Esophagus (tissue), 2 donors: Measurements from ENCODE around the gene RDH8. TPM values are rescaled to one million over a fixed set of nuclear protein-coding genes. Genes with fewer than 3 reads are reported as not detected.

Source experiments
- H3K27ac ChIP-seq, 2 donors: one replicate each; pipeline ENCODE4 v1.5.1; 2013; ENCODE audit warnings: low read depth in 2 of 2, mild to moderate bottlenecking in 2 of 2, inconsistent platforms in 1 of 2, low read length in 1 of 2, moderate library complexity in 1 of 2
- H3K27me3 ChIP-seq, 2 donors: one replicate each; pipeline ENCODE4 v1.6.1; 2013; ENCODE audit warnings: low read length in 2 of 2, control low read depth in 1 of 2, mild to moderate bottlenecking in 1 of 2; ENCODE audit not compliant: insufficient read depth in 2 of 2, control insufficient read depth in 1 of 2
- H3K36me3 ChIP-seq, 2 donors: one replicate each; pipeline ENCODE4 v1.6.1; 2013; ENCODE audit warnings: low read length in 1 of 2; ENCODE audit not compliant: control insufficient read depth in 2 of 2, insufficient read depth in 2 of 2
- H3K4me1 ChIP-seq, 2 donors: one replicate each; pipeline ENCODE4 v1.6.1; 2013; ENCODE audit warnings: low read length in 1 of 2; ENCODE audit not compliant: control insufficient read depth in 2 of 2, insufficient read depth in 2 of 2
- H3K4me3 ChIP-seq, 2 donors: one replicate each; pipeline ENCODE4 v1.5.1; 2013; ENCODE audit warnings: low read length in 2 of 2, mild to moderate bottlenecking in 2 of 2, low read depth in 1 of 2, moderate library complexity in 1 of 2
- H3K9me3 ChIP-seq, 2 donors: one replicate each; pipeline ENCODE4 v1.6.1; 2013; ENCODE audit warnings: mild to moderate bottlenecking in 2 of 2, low read depth in 1 of 2, low read length in 1 of 2, moderate library complexity in 1 of 2; ENCODE audit not compliant: control insufficient read depth in 2 of 2, insufficient read depth in 1 of 2
- WGBS, 2 donors: extraction: QIAGEN DNeasy Blood & Tissue Kit; methylation state at CpG; one replicate each; pipeline ENCODE4 v1.1.7; 2013; 5-methylcytosine and 5-hydroxymethylcytosine counted together
- polyA plus RNA-seq, 2 donors: library from polyadenylated mRNA; stranded (reverse); fragments of 200-250 nt; gene quantifications; one replicate each; pipeline ENCODE4 v1.2.3, GENCODE V29; 2013
- donor health status: healthy with polysubstance abuse.
- donor health status: Bipolar disorder and iron deficiency.

Gene RDH8
- polyA plus RNA-seq, 2 donors, result not detected

DNA sequence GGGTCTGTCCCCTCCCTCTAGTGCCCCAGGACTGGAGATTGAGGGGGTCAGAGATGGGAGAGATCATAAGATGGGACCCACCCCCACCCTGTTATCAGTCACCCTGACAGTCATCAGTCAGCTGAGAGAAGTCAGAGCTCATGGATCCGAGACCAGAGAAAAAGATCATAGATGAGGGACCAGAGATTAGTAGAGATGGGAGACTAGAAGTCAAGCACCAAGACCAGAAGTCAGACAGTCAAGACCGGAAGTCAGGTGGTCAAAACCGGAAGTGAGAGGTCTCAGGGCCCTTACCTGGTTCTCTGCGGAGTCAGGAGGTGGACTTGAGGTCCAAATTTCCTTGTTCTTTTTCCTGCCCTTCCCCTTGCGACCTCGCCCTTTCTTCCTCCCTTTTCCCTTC, 10.0 kb upstream of the RDH8 start:
- no peak overlapping the region for H3K27ac ChIP-seq
- peaks cover 0 to 2% of the 10 kb centered on the region in 2 donors for H3K36me3 ChIP-seq
- H3K4me1 ChIP-seq, result peaks cover 0 to 2% of the 10 kb centered on the region in 2 donors
- H3K9me3 ChIP-seq, result no peaks in the 10 kb centered on the region
- no peak overlapping the region for H3K4me3 ChIP-seq
- WGBS, 2 donors, result 58 to 69% methylated on average over 6 of the region's 6 CpGs
- no peaks in the 10 kb centered on the region for H3K27me3 ChIP-seq

DNA sequence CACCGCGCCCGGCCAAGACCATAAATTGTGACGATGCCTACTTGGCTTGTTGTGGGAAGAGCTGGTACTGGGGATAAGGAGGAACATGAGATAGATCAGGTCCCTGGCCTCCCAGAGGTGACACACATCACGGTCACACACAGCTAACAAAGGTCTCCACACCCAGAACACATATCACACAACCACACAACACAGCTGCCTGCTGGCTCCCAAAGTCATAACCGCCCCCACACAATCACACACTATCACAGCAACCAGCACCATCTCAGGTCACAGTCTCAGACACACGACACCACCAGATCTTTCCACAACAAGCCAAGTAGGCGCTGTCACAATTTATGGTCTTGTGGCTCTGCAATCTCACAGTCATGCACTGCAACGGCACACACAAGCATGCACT, 8.7 kb upstream of the RDH8 start:
- Histone ChIP-seq H3K27ac (no peak overlapping the region), H3K4me3 (no peak overlapping the region), H3K36me3 (peaks cover 0 to 2% of the 10 kb centered on the region in 2 donors), H3K9me3 (no peaks in the 10 kb centered on the region), H3K4me1 (peaks cover 2 to 10% of the 10 kb centered on the region in 2 donors), H3K27me3 (no peaks in the 10 kb centered on the region)
- 76 to 88% methylated on average over 9 of the region's 9 CpGs for WGBS, 2 donors

DNA sequence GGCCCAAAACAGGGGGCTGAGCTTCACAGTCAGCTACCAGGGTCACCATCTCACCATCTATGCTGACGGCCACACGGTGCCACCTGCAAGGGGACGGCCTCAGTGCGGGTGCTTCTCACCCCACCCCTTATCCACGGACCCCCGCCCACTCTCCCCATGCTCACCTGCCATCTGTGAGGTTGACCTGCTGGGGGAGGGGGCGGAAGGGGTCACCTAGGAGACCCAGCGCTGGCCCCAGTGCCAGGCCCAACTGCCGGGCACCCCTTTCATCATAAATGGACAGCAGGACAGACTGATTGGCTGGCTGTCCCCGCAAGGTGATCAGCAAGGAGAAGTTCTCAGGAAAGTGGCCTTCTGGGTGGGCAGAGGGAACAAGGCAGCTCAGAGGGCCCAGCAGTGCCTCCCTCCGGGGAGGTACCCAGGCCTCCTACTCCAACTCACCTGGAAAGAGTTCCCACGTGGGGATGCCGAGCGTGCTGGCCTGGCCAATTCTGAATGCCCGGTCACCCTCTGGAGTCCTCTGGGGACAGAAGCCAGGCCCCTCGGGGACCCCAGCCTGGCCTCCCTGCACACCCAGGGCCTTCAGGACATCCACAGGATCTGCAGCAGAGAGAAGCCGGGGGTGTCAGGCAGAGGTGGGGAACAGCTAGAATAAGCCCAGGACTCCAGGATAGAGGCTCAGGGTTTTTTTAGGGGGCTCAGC, 7.5 kb upstream of the RDH8 start:
- 78 to 79% methylated on average over 16 to 17 of the region's 17 CpGs for WGBS, 2 donors
- Histone ChIP-seq H3K27me3 (no peaks in the 10 kb centered on the region), H3K9me3 (no peaks in the 10 kb centered on the region), H3K4me3 (no peak overlapping the region), H3K36me3 (peaks cover 0 to 2% of the 10 kb centered on the region in 2 donors), H3K4me1 (peaks cover 4 to 16% of the 10 kb centered on the region in 2 donors), H3K27ac (no peak overlapping the region)

DNA sequence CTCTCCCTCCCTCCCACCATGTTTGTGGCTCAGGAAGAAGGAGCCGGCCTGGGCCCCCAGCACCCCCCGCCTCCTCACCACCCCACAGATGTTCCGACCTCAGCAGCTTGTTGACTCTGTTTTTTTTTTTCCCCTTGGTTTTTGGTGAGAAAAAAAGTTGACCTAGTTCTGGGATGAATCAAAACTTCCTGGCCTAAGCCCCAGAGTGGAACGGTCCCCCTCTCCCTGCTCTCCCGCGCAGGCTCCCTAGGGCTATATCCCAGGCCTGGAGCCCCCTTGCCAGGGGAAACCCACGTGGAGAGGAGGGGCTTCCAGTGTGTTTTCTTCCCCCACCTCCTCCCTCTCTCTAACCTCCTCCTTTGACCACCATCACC, 7.0 kb upstream of the RDH8 start:
- no peaks in the 10 kb centered on the region for H3K9me3 ChIP-seq
- no peaks in the 10 kb centered on the region for H3K27me3 ChIP-seq
- H3K36me3 ChIP-seq, result peaks cover 0 to 2% of the 10 kb centered on the region in 2 donors
- H3K4me1 ChIP-seq, result peaks cover 4 to 19% of the 10 kb centered on the region in 2 donors
- 32 to 42% methylated on average over 7 of the region's 7 CpGs for WGBS, 2 donors
- no peak overlapping the region for H3K4me3 ChIP-seq
- H3K27ac ChIP-seq, result no peak overlapping the region

DNA sequence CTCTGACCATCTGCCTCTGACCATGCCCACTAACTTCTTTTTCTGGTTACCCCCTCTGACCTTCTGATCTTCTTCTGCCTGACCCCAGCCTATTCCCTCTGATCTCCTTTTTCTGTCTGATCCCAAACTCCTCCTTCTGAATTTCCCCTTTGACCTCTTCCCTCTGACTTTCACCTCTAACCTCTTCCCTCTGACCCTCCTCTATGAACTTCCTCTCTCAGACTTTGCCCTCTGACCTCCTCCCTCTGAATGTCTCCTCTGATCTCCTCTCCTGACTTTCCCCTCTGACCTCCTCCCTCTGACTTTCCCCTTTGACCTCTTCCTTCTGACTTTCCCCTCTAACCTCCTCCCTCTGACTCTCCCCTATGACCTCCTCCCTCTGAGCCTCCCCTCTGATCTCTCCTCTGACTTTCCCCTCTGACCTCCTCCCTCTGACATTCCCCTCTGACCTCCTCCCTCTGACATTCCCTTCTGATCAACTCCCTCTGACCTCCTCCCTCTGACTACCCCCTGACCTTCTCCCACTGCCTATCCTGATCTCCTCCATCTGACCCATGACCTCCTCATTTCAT, 6.4 kb upstream of the RDH8 start:
- Histone ChIP-seq H3K36me3 (peaks cover 0 to 2% of the 10 kb centered on the region in 2 donors), H3K4me1 (peaks cover 4 to 21% of the 10 kb centered on the region in 2 donors), H3K27me3 (no peaks in the 10 kb centered on the region), H3K9me3 (no peaks in the 10 kb centered on the region), H3K27ac (peak overlapping the region; percentile 26 to 41), H3K4me3 (no peak overlapping the region)

DNA sequence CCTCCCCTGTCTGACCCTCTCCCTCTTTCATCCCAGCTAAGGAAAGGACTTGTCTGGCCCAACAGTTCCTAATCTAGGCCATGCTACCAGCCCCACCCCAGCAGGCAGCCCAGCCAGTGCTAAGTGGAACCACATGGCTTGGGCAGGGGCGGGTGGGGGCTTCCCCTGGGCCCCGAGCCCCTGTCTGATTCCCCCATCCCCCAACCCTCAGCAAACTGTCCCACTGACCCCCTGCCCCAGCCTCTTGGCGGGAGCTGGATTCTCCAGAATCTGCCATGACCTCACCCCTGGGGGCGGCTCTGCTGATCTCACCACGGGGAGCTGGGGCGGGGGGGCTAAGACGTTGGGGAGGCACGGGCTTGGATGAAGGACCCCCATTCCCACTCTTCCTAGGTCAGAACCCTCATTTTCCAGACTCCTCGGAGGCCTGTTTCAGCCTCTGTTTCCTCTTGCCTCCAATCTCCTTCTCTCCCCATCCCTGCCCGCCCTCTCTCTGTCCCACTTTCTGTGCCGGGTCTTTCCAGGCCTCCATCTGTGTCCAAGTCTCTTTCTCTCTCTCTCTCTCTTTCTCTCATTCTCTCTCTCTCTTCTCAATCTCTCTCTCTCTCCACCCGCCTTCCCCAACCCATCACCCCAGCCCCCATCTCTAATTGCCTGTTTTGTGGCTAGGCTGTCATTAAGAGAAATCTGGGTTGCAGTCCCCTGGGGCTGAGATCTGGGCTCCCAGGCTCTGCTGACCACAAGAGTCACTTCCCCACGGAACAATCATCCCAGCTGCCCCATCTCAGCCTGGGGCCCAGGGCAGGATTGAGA, 5.7 kb upstream of the RDH8 start:
- peaks cover 0 to 2% of the 10 kb centered on the region in 2 donors for H3K36me3 ChIP-seq
- WGBS, 2 donors, result 36 to 40% methylated on average over 13 of the region's 13 CpGs
- H3K27ac ChIP-seq, result peak overlapping the region; percentile 41 to 68
- no peak overlapping the region for H3K4me3 ChIP-seq
- no peaks in the 10 kb centered on the region for H3K27me3 ChIP-seq
- peaks cover 4 to 22% of the 10 kb centered on the region in 2 donors for H3K4me1 ChIP-seq
- no peaks in the 10 kb centered on the region for H3K9me3 ChIP-seq

DNA sequence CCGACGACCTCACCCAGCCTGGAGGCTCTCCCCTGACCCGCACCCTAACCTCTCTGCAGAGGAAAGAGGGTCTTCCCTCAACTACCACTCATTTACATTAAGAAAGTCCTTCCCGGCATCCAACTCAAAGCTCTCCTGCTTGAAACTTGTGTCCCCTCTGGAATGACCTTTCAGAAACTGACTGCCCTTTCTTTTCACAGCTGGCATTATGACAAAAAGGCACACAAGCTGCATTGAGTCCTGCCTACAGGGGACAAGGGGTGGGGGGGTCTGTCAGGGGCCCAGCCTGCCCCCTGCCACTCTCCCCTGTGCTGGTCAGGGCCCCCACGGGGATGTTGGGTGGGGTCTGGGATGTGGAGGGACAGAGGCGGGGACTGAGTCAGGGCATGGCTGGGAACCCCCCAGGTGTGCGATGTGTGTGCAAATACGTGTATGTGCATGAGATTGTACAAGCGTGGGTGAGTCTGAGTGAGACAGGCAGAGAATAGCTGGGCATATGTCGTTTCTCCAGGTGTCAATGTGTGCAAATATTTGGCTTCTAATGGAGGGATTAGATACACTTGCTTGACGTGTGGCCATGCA, 5.0 kb upstream of the RDH8 start:
- H3K27ac ChIP-seq, result peak overlapping the region; percentile 63 to 68
- 31 to 33% methylated on average over 11 of the region's 11 CpGs for WGBS, 2 donors
- peaks cover 4 to 22% of the 10 kb centered on the region in 2 donors for H3K4me1 ChIP-seq
- H3K9me3 ChIP-seq, result no peaks in the 10 kb centered on the region
- no peak overlapping the region for H3K4me3 ChIP-seq
- H3K27me3 ChIP-seq, result no peaks in the 10 kb centered on the region
- H3K36me3 ChIP-seq, result peaks cover 0 to 2% of the 10 kb centered on the region in 2 donors

DNA sequence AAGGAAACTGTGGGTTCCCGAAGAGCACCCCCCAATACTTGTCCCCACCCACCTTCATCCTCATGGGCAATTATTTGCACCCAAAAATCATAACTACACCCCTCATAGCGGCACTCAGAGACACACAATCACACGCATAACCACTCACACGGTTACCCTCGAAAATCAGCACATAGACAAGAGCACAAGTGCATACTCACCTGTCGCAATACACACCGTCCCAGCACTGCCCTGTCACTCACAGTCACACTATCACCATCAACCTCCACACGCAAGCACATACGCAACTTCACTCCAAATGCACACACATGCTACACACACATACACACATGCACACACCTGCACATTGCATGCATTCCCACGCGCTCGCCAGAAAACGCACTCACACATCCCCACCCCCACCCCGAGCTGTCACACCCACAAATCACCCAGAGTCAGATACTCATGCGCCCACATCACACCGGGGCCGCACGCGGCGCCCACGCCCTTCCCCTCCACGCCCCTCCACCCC, 3.5 kb upstream of the RDH8 start:
- peak overlapping the region; percentile 34 to 40 for H3K4me3 ChIP-seq
- peak overlapping the region; percentile 58 to 78 for H3K27ac ChIP-seq
- 4 to 6% methylated on average over 21 to 22 of the region's 22 CpGs for WGBS, 2 donors
- no peaks in the 10 kb centered on the region for H3K9me3 ChIP-seq
- no peaks in the 10 kb centered on the region for H3K27me3 ChIP-seq
- H3K36me3 ChIP-seq, result peaks cover 0 to under 1% of the 10 kb centered on the region in 2 donors
- H3K4me1 ChIP-seq, result peaks cover 6 to 24% of the 10 kb centered on the region in 2 donors

DNA sequence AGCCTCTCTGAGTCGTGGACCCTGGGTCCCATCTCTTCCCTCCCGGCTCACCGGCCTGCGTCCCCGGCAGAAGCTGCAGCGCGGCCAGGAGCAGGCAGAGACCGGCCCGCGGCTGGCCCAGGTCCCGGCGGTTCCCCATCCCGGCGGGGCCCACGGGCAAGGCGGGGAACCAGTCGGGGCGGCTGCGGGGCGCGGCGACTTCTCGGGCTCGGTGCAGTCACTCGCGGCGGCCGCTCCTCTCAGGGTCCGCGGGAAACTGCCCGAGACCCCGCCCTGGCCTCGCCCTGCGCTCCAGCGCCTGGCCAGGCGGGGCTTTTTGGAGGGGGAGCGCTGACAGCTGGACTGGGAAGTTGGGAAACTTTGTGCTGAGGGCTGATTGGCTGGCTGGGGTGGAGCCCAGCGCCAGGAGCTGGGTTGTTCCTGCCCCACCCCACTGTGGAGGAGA, 3.0 kb upstream of the RDH8 start, which contains the start of gene COL5A3:
Gene COL5A3, minus strand, starts transcription at position 258 of the 445 bp plus-strand sequence. Its CDS starts 119 bp downstream, at position 139.
- peak within 1 kb of the TSS; percentile 34 to 40 for H3K4me3 ChIP-seq
- 0 to 1% methylated on average over 34 to 38 of the region's 38 CpGs for WGBS, 2 donors
- H3K36me3 ChIP-seq, result no peaks in the 10 kb centered on the region
- H3K27ac ChIP-seq, result peak within 1 kb of the TSS; percentile 58 to 78
- peaks cover 6 to 24% of the 10 kb centered on the region in 2 donors for H3K4me1 ChIP-seq
- H3K9me3 ChIP-seq, result no peaks in the 10 kb centered on the region
- H3K27me3 ChIP-seq, result no peaks in the 10 kb centered on the region
